Panc1 (cell line): ENCODE data around the gene PITRM1. TPM values are rescaled to one million over a fixed set of nuclear protein-coding genes. Genes with fewer than 3 reads are reported as not detected.

Experiments used
- ATAC-seq: fragments of 200-7000 bp; cut with Tn5 transposase; 2 replicates; pipeline ENCODE4 v1.9.1; 2020; ENCODE audit warnings: mild to moderate bottlenecking, moderate library complexity
- BruUV-seq: library from RNA; stranded (reverse); fragments of 400-500 nt; replicated peaks from 2 replicates; lab custom pipeline; 2021; lab: Mats Ljungman, UMichigan
- CTCF ChIA-PET: fragments of 300-600 bp; sonication (Branson Sonifier 250); formaldehyde crosslinking; loops from one replicate; lab custom pipeline; 2022; ENCODE audit warnings: antibody characterized with exemption; lab: Charles Lee
- POLR2A ChIA-PET: fragments of 300-600 bp; sonication (Branson Sonifier 250); formaldehyde crosslinking; loops from one replicate; lab custom pipeline; 2022; ENCODE audit warnings: antibody characterized with exemption; lab: Charles Lee
- DNase-seq: peaks from one replicate; pipeline ENCODE4 v3.0.0-alpha.2; 2010; ENCODE audit warnings: low read depth, low spot score
- H3K27ac ChIP-seq: 2 replicates; pipeline ENCODE4 v1.5.1; 2011; ENCODE audit warnings: mild to moderate bottlenecking, low read length, inconsistent platforms
- H3K27me3 ChIP-seq: fragments of 200-500 bp; sonication (Bioruptor generic); 2 replicates; pipeline ENCODE4 v1.6.0; 2014; ENCODE audit warnings: low read length, inconsistent platforms; ENCODE audit not compliant: control insufficient read depth, insufficient read depth
- H3K36me3 ChIP-seq: fragments of 200-500 bp; sonication (Bioruptor generic); 2 replicates; pipeline ENCODE4 v1.5.1; 2014; ENCODE audit warnings: inconsistent platforms, mild to moderate bottlenecking, low read length, moderate library complexity; ENCODE audit not compliant: control insufficient read depth, insufficient read depth
- H3K4me1 ChIP-seq: 2 replicates; pipeline ENCODE4 v1.5.1; 2011; ENCODE audit warnings: inconsistent platforms, mild to moderate bottlenecking, low read length, moderate library complexity; ENCODE audit not compliant: control insufficient read depth, insufficient read depth
- H3K4me3 ChIP-seq, 2 experiments: 2 replicates each; pipeline ENCODE4 v1.5.1; 2011 to 2012; ENCODE audit warnings: low read depth in 2 of 2, low read length in 2 of 2, mild to moderate bottlenecking in 2 of 2, inconsistent platforms in 1 of 2, moderate library complexity in 1 of 2
- H3K9me3 ChIP-seq: fragments of 200-500 bp; sonication (Bioruptor generic); 2 replicates; pipeline ENCODE4 v1.5.1; 2014; ENCODE audit warnings: low read depth, mild to moderate bottlenecking, inconsistent platforms, low read length, moderate library complexity; ENCODE audit not compliant: control insufficient read depth, insufficient read depth
- POLR2AphosphoS5 ChIP-seq: IDR thresholded peaks from 2 replicates; pipeline ENCODE4 v1.6.1; 2012; ENCODE audit warnings: mild to moderate bottlenecking, low read depth, low read length, moderate library complexity
- SIN3A ChIP-seq: IDR thresholded peaks from 2 replicates; pipeline ENCODE4 v1.6.1; 2012; ENCODE audit warnings: low read depth, mild to moderate bottlenecking, low read length, moderate library complexity, borderline replicate concordance; ENCODE audit not compliant: insufficient read depth
- TCF7L2 ChIP-seq: IDR thresholded peaks from 2 replicates; pipeline ENCODE4 v1.6.1; 2011; ENCODE audit warnings: mild to moderate bottlenecking, low read depth, low read length, inconsistent platforms
- in situ Hi-C: cut with HindIII; loops from 2 replicates; pipeline ENCODE4 v1.10.0; 2016; ENCODE audit warnings: low sequenced_read_pairs, low pct_unique_long_range_greater_than_20kb
- intact Hi-C: fragments of 100-400 bp; cut with micrococcal nuclease; formaldehyde crosslinking; loops from one replicate; pipeline ENCODE4 v1.10.0; 2022; ENCODE audit not compliant: unreplicated experiment
- total RNA-seq: library from RNA; stranded (reverse); gene quantifications from one replicate; pipeline ENCODE4 v1.2.1, GENCODE V29; 2021; ENCODE audit not compliant: unreplicated experiment
- TF ChIP-seq, protein P1 (sequence below): fragments of 450-650 bp; IDR thresholded peaks from 2 replicates; pipeline ENCODE4 v1.5.1; 2017; ENCODE audit warnings: mild to moderate bottlenecking
- TF ChIP-seq, protein P2 (sequence below), 2 experiments: IDR thresholded peaks; 2 replicates each; pipeline ENCODE4 v1.6.1; 2011 to 2012; ENCODE audit warnings: low read depth in 2 of 2, control low read depth in 1 of 2, low read length in 1 of 2, mild to moderate bottlenecking in 1 of 2, moderate library complexity in 1 of 2; ENCODE audit not compliant: insufficient read depth in 1 of 2

PITRM1 gene
- total RNA-seq, 1 experiment from 2014 or later, result 63.5 TPM

DNA sequence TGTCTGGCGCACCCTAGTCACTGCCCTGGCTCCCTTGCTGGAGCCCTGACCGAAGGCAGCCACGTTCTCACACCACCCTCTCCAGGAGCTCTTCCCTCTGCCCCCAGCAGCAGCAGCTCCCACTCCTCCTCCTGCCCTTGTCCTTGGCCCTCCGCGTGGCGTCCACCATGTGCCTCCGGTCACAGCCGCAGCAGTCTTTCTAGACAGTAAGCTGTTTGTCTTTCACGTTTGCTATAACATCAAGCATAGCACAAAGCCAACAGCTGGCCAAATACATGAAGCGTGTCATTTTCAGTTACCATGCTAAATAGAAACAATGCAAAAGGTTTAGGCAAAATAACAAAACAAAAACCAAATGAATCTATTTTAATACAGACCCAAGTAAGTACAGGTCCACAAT lies 3.3 kb downstream of the PITRM1 start:
- H3K9me3 ChIP-seq, result no peaks in the 10 kb centered on the region
- no peaks in the 10 kb centered on the region for H3K27me3 ChIP-seq
- ChIA-PET POLR2A (no interaction called here), CTCF (no interaction called here)
- H3K36me3 ChIP-seq, result peaks cover 13% of the 10 kb centered on the region
- TF ChIP-seq SIN3A, result no peak
- in situ Hi-C loops, result no loop called here
- DNase-seq (no peak), ATAC-seq (no peak)
- H3K4me3 ChIP-seq, result no peak overlapping the region
- peaks cover 4% of the 10 kb centered on the region; the same call in 1 of the 2 replicates for H3K4me1 ChIP-seq
- H3K27ac ChIP-seq, result no peak overlapping the region
- BruUV-seq, result no TSS peak
- intact Hi-C loops, result no loop called here

DNA sequence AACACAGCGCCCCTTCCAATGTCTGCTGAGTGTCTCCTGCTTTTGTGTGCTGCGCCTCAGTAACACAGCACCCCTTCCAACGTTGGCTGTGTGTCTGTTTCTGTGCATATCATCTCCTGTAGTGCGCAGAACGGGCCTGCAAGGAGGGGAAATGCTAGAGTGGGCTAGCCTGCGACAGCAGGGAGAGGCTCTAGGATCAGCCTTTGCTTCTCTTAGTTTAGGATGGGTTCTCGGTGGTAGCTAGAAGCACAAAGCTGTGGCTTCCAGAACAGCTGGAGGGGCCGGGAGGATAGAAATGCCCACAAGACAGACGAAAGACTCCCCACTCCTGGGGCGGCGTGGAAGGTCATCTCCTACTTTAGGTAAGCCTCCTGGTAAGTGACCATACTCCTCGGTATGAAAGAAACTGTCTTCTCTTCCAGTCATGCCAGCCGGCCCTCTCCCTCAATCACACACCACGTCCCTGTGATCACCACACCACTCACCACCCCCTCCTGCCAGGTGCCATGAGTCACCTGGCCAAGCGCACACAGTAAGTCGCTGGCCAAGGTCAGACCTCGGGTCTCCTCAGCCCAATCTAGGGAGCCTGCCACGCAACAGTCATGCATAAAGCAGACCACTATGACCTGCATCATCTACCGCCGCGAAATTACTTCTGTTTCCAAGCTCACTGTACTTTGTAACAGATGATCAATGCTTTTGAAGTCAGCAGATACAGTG lies 4.8 kb downstream of the PITRM1 start:
- no peak overlapping the region for H3K4me3 ChIP-seq

DNA sequence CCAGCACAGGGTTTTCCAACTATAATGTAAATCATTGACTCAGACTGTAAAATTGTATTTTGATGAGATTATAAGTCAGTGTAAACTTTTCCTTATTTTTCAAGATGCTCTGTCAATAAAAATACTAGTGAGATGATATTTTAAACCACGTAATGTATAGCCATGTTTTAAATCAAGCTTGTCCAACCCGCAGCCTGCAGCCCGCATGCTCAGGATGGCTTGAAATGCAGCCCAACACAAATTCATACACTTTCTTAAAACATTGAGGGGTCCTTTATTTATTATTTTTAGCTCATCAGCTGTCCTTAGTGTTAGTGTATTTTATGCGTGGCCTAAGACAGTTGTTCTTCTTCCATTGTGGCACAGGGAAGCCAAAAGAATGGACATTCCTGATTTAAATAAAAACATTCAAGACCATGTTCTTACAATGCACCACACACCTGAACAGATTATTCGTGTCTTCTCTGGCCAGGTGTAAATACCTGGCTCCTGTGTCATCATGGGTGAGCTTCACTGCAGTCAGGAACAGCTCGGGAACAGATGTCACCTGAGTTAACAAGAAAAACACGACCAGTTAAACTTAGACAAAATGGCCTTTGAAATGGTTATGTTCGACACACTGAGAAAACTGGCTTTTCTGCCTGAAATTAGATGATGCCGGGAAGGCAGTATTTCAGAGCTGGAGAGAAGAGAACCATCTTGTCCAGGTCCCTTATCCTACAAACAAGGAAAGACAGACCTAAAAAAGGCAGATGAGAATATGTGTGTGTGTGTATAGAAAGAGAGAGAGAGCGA lies 5.9 kb downstream of the PITRM1 start:
- Histone ChIP-seq H3K4me1 (peaks cover 4% of the 10 kb centered on the region; the same call in 1 of the 2 replicates), H3K9me3 (no peaks in the 10 kb centered on the region), H3K36me3 (peaks cover 18% of the 10 kb centered on the region), H3K4me3 (no peak overlapping the region), H3K27me3 (no peaks in the 10 kb centered on the region), H3K27ac (no peak overlapping the region)
- CTCF ChIA-PET, result no interaction called here
- no peak for TF ChIP-seq TCF7L2
- no peak for TF ChIP-seq POLR2AphosphoS5
- no peak for TF ChIP-seq SIN3A
- TF ChIP-seq, protein P1, sequence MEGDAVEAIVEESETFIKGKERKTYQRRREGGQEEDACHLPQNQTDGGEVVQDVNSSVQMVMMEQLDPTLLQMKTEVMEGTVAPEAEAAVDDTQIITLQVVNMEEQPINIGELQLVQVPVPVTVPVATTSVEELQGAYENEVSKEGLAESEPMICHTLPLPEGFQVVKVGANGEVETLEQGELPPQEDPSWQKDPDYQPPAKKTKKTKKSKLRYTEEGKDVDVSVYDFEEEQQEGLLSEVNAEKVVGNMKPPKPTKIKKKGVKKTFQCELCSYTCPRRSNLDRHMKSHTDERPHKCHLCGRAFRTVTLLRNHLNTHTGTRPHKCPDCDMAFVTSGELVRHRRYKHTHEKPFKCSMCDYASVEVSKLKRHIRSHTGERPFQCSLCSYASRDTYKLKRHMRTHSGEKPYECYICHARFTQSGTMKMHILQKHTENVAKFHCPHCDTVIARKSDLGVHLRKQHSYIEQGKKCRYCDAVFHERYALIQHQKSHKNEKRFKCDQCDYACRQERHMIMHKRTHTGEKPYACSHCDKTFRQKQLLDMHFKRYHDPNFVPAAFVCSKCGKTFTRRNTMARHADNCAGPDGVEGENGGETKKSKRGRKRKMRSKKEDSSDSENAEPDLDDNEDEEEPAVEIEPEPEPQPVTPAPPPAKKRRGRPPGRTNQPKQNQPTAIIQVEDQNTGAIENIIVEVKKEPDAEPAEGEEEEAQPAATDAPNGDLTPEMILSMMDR, result no peak
- TF ChIP-seq, protein P2, sequence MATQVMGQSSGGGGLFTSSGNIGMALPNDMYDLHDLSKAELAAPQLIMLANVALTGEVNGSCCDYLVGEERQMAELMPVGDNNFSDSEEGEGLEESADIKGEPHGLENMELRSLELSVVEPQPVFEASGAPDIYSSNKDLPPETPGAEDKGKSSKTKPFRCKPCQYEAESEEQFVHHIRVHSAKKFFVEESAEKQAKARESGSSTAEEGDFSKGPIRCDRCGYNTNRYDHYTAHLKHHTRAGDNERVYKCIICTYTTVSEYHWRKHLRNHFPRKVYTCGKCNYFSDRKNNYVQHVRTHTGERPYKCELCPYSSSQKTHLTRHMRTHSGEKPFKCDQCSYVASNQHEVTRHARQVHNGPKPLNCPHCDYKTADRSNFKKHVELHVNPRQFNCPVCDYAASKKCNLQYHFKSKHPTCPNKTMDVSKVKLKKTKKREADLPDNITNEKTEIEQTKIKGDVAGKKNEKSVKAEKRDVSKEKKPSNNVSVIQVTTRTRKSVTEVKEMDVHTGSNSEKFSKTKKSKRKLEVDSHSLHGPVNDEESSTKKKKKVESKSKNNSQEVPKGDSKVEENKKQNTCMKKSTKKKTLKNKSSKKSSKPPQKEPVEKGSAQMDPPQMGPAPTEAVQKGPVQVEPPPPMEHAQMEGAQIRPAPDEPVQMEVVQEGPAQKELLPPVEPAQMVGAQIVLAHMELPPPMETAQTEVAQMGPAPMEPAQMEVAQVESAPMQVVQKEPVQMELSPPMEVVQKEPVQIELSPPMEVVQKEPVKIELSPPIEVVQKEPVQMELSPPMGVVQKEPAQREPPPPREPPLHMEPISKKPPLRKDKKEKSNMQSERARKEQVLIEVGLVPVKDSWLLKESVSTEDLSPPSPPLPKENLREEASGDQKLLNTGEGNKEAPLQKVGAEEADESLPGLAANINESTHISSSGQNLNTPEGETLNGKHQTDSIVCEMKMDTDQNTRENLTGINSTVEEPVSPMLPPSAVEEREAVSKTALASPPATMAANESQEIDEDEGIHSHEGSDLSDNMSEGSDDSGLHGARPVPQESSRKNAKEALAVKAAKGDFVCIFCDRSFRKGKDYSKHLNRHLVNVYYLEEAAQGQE (IDR thresholded peaks at IDR 0.05; ENCODE audit: insufficient read depth in 1 of 2, low read depth in 2 of 2, low read length in 1 of 2), result no peak
- no peak for ATAC-seq
- DNase-seq, result no peak
- POLR2A ChIA-PET, result no interaction called here
- BruUV-seq, result no TSS peak
- intact Hi-C loops (no loop called here), in situ Hi-C loops (no loop called here)

More for the DNA sequence above, 4.8 kb downstream of the PITRM1 start:
- Histone ChIP-seq H3K27ac (no peak overlapping the region), H3K4me1 (peaks cover 4% of the 10 kb centered on the region; the same call in 1 of the 2 replicates), H3K27me3 (no peaks in the 10 kb centered on the region), H3K9me3 (no peaks in the 10 kb centered on the region), H3K36me3 (peaks cover 20% of the 10 kb centered on the region)
- CTCF ChIA-PET, result no interaction called here
- no peak for TF ChIP-seq TCF7L2
- TF ChIP-seq, protein P2 (IDR thresholded peaks at IDR 0.05; ENCODE audit: insufficient read depth in 1 of 2, low read depth in 2 of 2, low read length in 1 of 2), result no peak
- in situ Hi-C loops (no loop called here), intact Hi-C loops (no loop called here)
- DNase-seq (no peak), ATAC-seq (no peak)
- POLR2A ChIA-PET, result no interaction called here
- BruUV-seq, result no TSS peak
